ENCODE data around the gene ZBED2.

The ZBED2 gene

GRCh38 chr3:111545349-111545748 lies 49.8 kb downstream of the ZBED2 start:
- TF ChIP-seq, protein P1, sequence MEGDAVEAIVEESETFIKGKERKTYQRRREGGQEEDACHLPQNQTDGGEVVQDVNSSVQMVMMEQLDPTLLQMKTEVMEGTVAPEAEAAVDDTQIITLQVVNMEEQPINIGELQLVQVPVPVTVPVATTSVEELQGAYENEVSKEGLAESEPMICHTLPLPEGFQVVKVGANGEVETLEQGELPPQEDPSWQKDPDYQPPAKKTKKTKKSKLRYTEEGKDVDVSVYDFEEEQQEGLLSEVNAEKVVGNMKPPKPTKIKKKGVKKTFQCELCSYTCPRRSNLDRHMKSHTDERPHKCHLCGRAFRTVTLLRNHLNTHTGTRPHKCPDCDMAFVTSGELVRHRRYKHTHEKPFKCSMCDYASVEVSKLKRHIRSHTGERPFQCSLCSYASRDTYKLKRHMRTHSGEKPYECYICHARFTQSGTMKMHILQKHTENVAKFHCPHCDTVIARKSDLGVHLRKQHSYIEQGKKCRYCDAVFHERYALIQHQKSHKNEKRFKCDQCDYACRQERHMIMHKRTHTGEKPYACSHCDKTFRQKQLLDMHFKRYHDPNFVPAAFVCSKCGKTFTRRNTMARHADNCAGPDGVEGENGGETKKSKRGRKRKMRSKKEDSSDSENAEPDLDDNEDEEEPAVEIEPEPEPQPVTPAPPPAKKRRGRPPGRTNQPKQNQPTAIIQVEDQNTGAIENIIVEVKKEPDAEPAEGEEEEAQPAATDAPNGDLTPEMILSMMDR (IDR thresholded peaks at IDR 0.05; ENCODE audit: insufficient read depth, low read length, missing control alignments) = no peak
- POLR2A ChIA-PET = no interaction called here
- no peak overlapping the region for H3K4me3 ChIP-seq (ENCODE audit: low read depth, low read length)
- CTCF ChIA-PET = interaction anchor here (1.3 kb wide), 1 partner anchor 146 kb away, joined by 4 read pairs; no protein-coding TSS in a partner anchor
- no peak for DNase-seq (ENCODE audit: low read depth, low spot score)

All from AG04449 (cell line).